Stimulated activated CD4-positive, alpha-beta T cell treated with anti-CD3 and anti-CD28 coated beads, Interleukin-1b, Interleukin-23, amount 100 ng/mL, for 48 hours (primary cell): ENCODE data around the gene ISCU.

Experiments
- DNase-seq: peaks from one replicate; pipeline ENCODE4 v3.0.0-alpha.2; 2020

The ISCU gene

DNA sequence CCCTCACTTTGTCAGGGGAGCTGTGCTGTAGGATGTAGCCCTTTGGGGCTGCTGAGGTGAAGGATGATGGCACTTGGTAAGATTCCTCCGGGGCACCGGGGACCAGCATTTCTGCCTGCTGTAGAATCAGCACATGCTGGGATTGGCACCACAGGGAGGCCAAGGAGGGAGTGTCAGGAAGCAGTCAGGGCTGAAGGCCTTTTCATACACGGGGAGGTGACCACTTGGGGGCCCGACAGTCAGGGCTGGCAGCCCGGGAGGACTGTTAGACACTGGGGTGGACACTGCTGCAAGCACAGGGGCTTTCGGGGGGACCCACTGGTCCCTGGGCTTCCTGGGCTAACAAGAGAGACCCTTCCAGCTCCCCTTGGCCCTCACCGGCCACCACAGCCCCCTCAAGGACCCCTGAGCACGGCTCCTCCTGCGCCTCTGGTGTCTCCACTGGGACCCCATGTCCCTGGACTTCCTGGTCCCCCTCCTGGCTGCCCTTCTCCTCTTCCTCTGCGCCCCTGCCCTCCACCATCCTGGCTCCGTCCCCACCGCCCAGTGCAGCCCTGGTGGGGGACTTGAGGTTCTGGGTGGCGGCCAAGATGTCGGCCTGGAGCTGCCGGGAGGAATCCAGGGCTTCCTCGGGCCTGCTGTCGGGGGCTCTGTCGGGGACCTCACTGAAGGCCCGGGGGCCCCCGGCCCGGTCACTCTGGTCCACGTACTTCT, 29.0 kb downstream of the ISCU start:
- DNase-seq, result no peak

DNA sequence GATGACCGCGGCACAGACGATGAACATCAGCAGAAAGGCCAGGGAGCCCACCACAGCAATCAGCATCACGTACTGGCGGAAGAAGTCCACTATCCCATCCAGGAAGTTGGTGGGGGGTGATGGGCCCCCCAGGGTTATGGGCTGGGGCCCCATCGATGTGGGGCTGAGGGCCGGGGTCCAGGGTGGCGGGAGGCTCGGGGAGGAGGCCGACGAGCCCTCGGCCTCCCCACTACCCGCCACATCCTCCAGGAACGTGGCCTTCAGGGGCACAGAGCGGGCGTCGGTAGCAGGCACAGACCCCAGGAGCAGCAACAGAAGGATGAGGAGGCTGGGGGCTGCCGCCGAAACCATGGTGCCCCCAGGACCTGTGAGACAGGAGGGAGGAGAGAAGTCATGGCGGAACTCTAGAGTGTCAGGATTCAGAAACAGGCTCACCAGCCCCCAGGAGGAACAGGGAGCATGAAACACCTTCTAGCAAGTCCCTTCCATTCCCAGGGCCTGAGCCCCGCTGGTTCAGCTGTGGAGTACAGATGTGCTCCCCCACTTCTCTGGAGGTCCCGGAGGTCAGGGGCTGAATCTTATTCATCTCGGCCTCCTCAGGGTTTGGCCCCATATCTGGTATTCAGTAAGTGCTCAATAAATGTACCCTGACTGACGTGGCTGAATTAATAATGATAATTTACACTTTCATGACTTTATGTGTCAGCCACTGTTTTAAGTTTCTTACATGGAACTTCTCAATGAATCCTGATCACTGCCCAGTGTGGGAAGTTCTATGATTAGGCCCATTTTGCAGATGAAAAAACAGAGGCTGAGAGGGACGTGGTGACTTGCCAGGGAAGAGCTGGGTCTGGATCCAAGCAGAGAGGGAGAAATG, 29.9 kb downstream of the ISCU start:
- no peak for DNase-seq

DNA sequence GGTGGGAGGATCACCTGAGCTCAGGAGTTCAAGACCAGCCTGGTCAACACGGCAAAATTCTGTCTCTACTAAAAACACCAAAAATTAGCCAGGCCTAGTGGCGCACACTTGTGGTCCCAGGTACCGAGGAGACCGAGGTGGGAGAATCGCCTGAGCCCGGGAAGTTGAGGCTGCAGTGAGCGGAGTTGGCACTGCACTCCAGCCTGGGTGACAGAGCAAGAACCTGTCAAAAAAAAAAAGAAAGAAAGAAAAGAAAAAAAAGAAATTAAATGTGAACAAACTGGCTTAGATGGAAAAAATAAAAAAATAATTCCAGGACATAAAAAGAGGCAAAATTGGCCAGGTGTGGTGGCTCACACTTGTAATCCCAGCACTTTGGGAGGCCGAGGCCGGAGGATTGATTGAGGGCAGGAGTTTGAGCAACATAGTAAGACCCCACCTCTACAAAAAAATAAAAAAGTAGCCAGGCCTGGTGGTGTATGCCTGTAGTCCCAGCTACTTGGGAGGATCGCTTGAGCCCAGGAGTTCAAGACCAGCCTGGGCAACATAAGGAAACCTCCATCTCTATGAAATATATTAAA, 32.0 kb downstream of the ISCU start:
- DNase-seq, result no peak

DNA sequence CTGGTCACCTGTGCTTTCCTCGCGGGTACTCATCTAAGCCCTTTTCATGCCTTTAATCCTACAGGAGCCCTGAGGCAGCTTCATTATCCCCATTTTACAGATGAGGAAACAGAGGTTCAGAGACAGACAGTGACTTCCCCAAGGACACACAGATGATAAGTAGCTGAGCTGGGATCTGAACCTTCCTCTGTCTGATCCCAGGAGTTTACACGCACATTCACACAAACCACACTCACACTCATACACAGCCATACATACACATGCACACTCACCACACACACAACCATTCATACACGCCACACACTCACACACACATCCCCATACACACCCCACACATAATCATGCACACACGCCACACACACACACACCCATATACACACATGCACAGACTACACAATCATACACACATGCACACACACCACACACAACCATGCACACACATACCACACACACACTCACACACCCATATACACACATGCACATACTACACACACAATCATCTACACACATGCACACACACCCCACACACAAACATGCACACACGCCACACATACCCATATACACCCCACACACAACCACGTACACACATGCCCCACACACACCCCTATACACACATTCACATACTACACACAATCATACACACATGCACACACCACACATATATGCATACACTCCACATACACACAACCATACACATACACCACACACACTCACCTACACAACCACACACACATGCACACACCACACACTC, 32.7 kb downstream of the ISCU start:
- DNase-seq, result no peak

DNA sequence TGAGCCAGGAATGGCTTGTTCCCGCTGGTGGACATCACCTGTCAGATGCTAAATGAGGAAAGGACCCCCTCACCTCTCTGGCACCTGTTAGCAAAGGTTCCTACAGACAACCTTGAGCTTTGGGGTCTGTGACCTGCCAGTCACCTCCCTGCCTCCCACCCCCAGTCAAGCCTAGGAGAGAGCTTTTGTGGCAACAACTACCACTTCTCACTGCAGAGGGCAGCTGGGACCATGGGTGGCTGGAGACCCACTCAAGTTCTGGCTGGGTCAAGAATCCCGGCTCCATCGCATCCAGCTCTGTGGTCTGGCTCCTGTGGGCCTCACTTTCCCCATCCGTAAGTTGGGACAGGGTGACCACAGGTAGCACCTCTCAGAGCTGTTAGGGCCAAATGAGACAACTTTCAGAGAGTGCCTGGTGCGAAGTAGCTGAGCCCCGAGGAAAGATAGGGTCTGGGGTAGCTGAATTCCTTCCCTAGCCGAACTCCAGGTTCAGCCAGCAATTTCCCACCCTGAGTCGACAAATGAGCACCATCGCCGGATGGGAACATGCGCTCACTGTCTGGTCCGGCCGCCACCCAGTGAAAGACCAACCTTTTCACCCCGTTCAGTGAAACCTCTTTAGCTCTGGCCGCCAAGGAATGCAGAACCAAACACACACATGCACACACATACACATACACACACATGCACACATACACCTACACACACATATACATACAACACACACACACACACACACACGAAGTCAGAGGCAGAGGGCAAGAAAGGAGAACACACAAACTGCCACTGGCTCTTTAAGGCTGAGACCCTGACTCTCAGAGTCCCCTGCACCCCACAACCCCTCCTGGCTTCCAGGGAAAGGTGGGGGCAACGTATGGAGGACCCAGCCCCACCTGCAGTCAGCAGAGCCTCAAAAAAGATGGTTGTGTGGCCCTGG, 33.6 kb downstream of the ISCU start:
- no peak for DNase-seq

DNA sequence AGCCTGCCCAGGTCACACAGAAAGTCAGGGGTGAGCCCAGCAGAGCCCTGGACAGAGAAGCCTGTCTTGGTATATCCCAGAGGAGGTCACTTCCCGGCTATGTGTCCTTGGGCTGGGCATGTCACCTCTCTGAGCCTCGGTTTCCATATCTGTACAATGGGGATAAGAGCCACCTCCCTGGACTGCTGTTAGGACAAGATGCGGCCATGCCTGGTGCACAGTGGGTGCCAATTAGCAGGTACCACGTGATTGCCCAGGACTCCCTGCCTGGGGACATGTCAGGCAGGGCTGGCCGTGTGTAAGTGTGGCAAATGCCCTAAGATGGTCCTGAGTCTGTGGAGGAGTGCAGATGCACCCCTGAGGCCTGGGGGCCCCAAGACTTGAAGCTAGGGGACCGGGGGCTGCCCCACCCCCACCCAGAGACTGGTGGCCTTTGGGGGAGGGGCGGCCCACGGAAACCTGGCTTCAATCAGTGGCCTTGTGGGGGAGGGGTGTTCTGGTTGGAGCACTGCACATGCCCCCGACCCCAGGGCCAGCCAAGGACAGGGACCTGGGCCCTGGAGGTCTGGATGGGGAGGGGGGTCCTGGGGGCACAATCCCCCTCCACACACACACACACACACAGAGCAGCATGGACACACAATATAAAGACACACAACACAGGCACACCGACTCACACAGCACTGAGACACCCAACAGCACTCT, 34.6 kb downstream of the ISCU start:
- no peak for DNase-seq

DNA sequence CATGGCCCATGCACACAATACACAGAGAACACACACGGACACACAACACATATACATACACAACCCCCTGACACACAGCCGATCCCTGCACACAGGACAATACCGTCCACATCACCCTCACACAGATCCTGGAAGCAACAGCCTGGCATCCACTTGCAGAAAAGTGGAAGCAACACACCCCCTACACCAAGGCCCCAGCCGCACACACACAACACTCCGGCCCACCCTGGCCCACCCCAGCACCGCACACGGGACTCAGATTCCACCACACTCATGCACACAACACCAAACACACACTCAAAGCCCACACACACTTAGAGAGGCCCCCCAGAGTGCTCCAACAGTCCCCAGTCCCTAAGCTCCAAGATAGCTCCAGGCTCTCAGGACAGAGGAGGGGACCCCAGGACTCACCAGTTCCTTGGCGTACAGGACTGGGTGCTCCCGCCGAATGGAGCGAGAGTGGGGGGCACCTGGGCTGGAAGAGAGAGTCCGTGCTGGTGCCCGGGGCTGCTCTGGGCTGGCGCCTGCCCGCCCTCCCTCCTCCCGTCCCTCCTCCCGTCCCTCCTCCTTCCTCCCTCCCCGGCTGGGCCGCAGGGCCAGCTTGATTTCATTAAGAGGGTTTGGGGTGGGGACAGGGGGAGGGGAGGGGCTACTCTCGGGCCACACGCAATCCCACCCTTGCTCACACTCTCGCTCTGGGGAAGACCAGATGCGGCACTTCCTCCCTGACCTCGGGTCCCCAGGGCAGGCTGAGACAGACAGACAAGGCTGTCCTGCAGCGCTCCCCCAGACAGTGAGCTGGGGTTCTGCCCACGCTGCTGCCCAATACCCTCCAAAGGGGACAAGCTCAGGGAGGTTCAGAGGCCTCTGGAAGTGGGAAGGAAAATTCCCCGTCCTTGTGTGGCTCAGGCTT, 35.4 kb downstream of the ISCU start, which contains the start of gene TMEM119:
TMEM119 (minus strand) TSS at position 526 of the 913 bp plus-strand sequence. CDS start 5,701 bp downstream, outside the sequence.
- no peak for DNase-seq

DNA sequence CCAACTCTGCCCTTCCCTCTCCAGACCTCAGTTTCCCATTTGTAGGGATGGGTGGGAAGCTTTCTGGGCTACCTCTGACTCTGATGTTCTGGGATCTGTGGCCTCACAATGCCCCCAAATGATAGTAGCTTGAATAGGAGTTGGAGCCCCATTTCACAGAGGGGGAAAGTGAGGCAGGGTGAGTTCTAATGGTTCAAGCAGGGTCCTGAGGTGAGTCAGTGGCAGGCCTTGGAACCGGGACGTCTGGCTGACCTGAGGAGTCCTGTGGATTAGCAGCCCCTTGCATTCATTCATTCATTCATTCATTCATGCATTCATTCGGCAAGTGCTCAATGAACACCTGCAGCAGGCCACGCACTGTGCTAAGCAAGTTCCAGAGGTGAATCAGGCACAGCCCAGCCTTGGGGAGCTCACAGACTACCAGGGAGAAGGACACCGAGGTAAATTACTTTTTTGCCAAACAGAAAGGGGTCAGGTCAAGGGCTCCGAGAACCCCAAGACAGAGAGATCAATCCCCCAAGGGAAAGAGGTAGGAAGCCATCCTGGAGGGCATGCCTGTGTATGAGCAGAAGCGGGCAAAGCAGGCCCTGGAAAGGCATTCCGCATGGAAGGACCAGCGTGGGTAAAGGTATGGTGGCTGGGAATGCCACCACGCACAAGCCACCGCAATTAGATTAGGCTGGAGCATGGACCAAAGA, 36.3 kb downstream of the ISCU start:
- DNase-seq, result no peak

DNA sequence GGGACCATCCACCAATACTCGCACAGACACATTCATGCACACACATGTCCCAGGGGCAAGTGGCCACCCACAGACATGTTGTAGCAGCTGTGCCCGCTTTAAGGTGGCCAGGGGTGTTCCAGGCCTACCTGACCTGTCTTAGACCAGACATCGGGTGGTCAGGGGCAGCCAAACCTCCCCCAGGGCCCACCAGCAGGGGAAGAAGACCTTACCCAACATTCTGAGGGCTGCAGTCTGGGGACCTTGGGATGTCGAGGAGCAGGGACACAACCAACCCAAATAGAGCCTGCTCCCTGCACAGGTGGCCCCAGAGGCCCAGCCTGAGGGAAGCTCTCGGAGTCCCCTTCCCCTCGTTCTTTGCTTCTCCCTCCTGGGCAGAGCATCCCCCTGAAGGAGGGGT, 37.1 kb downstream of the ISCU start:
- no peak for DNase-seq

DNA sequence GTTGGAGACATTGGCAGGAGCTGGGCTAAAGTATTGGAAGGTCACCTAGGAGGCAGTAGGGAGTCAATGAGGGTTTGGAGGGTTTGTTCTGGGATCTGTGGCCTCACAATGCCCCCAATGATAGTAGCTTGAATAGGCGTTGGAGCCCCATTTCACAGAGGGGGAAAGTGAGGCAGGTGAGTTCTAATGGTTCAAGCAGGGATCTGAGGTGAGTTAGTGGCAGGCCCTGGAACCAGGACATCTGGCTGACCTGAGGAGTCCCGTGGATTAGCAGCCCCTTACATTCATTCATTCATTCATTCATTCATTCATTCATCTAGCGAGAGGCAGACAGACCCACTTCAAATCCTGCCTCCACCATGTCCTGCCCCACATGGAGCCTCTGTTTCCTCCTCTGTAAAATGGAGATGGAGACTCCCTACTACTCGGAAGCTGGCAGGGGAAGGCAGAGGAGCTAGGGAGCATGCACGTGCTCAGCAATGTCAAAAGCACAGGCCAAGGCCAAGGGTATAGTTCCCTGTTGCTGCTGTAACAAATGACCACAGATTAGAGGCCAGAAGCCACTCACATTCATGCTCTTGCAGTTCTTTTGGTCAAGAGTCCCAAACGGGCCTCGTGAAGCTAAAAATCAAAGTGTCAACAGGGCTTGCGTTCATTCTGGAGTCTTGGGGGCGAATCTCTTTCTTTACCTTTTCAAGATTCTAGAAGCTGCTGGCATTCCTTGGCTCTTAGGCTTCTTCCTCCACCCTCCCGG, 37.7 kb downstream of the ISCU start:
- no peak for DNase-seq

DNA sequence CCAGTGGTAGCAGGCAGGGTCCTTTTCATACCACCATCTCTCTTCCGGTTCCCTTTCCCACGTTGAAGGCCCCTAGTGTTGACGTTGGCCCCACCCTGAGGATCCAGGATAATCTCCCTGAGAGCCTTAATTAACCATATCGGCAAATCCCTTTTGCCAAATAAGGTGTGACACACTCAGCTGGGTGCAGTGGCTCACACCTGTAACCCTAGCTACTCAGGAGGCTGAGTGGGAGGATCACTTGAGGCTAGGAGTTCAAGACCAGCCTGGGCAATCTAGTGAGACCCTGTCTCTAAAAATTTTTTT, 38.3 kb downstream of the ISCU start:
- no peak for DNase-seq

DNA sequence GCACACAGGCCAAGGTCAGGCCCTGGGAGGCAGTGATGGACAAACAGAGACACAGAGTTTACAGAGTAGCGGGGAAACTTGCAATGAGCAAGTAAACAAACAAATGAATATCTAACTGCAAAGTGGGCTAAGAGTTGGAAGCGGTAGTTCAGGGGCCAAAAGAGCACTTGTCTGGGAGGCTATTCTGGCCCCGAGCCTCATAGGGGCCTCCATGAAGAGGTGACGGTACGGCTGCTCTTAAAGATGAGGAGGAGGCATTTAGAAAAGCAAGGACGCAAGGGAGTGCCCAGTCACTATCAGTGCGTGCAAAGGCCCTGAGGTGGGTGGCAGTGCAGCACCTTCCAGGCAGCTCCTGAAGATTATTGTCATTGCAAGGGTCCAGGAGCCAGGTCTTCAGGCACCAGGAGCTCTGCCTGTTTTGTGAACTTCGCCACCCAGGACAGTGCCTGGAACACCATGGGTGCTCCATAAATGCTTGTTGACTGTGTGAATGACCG, 39.9 kb downstream of the ISCU start:
- DNase-seq, result no peak

DNA sequence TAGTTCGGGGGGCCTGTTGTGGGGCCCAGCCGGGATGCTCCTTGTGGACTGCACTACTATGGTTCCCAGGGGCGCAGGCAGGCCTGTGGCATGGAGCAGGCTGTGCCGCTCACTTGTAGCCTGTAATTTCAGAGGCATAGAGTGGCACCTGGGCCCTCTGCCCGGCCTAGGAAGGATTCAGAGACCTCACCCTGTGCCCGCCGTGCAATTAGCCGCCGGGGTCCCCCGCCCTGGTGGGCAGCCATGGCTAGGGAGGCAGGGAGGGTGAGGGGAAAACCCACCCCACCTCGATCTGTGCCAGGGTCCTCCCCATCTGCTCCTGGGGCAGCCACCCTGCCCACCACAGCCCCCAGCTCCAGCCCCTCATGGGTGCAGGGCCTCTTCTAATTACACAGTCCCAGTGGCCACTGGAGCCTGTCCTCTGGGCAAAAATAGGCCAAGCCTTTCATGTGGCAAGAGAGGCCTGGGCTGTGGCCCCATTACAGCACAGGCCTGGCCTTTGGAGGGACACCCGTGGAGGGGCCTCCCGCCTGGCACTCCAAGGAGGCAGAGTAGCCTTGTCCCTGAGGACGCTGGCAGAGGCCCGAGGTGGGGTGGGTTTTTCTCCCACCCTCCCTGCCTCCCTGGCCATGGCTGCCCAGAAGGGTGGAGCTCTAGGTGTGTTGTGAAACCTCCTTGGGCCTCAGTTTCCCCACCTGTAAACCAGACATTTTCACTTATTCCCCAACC, 40.7 kb downstream of the ISCU start:
- no peak for DNase-seq

DNA sequence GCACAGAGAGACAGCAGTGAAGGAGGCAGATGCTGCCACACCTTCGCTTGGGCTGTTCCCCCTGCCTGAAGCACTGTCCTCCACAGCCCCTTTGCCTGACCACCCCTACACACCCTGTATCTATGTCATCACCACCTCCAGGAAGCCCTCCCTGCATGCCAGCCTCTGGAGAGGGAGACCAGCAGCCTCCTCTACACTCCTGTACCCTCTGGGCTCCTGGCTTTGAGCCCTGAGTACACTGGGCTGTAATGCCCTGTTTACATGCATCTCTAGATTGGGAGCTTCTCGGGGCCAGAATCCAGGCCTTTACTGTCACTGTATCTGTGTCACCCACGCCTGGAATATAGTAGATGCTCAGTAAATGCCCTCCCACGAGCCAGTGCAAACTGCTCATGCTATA, 41.3 kb downstream of the ISCU start:
- DNase-seq, result no peak

DNA sequence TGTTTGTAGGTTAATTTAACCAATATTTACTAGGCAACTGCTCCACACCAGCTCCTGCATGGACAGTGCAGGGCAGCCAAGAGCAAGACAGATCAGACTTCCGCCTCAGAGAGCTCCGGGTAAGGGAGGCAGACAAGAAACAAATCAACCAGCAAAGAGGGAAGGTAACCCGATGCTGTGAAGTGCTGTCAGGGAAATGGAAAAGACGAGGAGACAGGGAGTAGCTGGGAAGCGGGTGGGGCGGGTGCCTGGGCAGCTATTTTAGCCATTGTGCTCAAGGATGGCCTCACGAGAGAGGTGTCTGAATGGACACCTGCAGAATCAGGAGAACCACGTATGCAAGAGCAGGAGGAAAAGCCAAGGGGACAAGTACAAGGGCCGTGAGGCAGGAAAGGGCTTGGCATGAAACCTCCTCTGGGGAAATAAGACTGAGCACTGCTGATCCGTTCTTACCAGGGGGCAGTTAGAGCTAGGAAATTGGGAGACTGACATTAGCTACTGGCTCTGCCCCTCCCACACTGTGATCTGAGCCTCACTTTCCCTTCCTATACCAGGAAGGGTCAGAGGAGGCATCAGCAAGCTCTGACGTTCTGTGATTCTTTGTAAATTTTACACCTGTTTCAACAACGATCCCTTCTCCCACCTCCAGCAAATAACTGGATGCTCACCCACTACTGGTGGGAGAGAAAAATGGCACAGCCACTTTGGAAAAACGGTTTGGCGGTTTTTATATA, 42.0 kb downstream of the ISCU start:
- no peak for DNase-seq

DNA sequence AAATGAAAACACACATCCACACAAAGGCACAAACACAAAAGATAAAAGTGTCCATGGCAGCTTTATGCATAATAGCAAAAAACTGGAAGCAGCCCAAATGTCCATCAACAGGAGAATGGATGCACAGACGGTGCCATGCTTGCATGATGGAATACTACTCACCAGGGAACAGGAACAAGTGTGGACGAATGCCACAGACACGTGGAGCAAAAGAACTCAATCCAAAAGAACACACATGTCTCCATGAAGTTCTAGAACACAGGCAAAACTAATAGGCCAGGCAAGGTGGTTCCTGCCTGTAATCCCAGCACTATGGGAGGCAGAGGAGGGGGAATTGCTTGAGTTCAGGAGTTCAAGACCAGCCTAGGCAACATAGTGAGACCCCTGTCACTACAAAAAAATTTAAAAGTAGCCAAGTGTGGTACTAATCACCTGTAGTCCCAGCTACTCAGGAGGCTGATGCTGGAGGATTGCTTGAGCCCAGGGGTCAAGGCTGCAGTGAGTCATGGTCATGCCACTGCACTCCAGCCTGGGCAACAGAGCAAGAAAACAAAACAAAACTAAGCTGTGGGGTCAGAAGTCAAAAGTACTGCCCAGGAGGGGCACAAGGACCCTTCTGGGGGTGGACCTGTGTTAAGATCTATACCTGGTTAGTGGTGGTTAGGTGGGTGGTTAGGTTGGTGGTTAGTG, 42.7 kb downstream of the ISCU start:
- DNase-seq, result no peak
